ENCODE data around the gene ZNF273. TPM values are rescaled to one million over a fixed set of nuclear protein-coding genes. Genes with fewer than 3 reads are reported as not detected.
"Not testable (repeated sequence)": the region's sequence is repeated elsewhere in the genome, so short reads cannot be mapped to it uniquely, and the experiment has no call there.

ZNF273 gene
- total RNA-seq, 2 donors from 2014 or later: 15.5 to 20.5 TPM

DNA sequence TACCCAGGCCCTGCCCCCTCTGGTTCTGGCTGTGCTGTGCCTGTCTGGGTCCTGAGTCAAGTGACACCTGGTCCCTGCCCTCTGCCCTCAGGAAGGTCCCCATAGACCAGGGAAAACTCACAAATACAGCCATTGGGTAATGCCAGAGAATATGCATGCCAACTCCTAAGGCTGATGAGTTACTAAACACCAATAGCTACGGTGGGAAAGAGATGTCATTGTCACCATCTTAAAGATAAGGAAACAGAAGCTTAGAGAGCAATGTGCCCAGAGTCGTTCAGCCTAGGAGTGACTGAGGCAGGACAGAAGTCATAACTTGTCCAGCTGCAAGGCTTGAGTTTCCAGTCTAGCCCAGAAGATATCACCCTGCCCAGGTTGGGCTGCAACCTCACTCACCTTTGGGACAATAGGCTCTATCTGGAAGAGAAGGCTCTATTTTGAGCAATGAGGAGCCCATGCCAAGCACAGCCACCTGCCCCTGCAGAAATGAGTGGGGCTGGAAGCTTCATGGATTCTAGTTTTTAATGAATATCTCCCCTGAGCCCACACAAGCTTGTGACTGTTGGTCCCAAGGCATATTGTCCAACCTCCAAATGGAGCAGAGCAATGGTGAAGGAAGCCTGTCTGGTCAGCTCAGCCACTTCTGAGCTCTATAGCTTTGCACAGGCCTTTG, 42.6 kb downstream of the ZNF273 start:
- Mint-ChIP-seq H3K36me3 (ENCODE audit: low read depth) (no peaks in the 10 kb centered on the region), H3K4me3 (no peak overlapping the region), H3K27me3 (ENCODE audit: insufficient read depth) (peaks cover 49% of the 10 kb centered on the region), H3K4me1 (no peaks in the 10 kb centered on the region), H3K27ac (no peak overlapping the region), H3K9me3 (peaks cover 4% of the 10 kb centered on the region)
- Histone ChIP-seq H3K9me3 (ENCODE audit: control insufficient read depth, low read length) (no peaks in the 10 kb centered on the region), H3K27ac (ENCODE audit: low read depth, low read length) (no peak overlapping the region), H3K4me3 (ENCODE audit: low read length) (no peak overlapping the region), H3K27me3 (ENCODE audit: control insufficient read depth, insufficient read depth, low read length, poor library complexity, severe bottlenecking) (peaks cover 22% of the 10 kb centered on the region), H3K9ac (ENCODE audit: extremely low read depth, low read length, poor library complexity, severe bottlenecking) (no peak overlapping the region), H3K4me1 (ENCODE audit: control insufficient read depth, insufficient read depth, low read length) (no peaks in the 10 kb centered on the region), H3K36me3 (ENCODE audit: control insufficient read depth, insufficient read depth, low read length) (no peaks in the 10 kb centered on the region)
- TF ChIP-seq, protein P1, sequence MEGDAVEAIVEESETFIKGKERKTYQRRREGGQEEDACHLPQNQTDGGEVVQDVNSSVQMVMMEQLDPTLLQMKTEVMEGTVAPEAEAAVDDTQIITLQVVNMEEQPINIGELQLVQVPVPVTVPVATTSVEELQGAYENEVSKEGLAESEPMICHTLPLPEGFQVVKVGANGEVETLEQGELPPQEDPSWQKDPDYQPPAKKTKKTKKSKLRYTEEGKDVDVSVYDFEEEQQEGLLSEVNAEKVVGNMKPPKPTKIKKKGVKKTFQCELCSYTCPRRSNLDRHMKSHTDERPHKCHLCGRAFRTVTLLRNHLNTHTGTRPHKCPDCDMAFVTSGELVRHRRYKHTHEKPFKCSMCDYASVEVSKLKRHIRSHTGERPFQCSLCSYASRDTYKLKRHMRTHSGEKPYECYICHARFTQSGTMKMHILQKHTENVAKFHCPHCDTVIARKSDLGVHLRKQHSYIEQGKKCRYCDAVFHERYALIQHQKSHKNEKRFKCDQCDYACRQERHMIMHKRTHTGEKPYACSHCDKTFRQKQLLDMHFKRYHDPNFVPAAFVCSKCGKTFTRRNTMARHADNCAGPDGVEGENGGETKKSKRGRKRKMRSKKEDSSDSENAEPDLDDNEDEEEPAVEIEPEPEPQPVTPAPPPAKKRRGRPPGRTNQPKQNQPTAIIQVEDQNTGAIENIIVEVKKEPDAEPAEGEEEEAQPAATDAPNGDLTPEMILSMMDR (conservative IDR thresholded peaks at IDR 0.05): no peak
- no peak for DNase-seq
- WGBS, 2 experiments (ENCODE audit: insufficient coverage in 1 of 2, insufficient read length in 1 of 2): 75 to 82% methylated on average over 2 of the region's 2 CpGs

DNA sequence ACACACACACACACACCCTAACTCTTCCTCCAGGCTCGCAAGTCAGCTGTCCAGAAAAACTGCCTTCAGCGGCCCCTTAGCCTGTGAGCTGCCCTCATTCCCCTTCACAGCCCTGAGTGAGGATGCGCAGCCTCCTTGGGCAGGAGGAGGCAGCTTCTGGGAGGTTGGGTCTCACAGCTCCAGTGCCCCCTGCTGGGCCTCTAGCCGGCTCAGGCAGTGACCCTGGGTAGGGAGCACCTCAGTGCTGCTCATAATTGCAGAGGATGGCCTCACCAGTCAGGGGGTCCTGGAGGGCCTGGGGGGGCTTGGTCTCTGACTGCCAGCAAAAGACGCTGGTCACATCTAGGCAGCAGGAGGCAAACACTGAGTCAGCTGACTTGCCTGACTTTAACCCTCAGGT, 43.7 kb downstream of the ZNF273 start:
- WGBS, 2 experiments (ENCODE audit: insufficient coverage in 1 of 2, insufficient read length in 1 of 2): 25 to 53% methylated on average over 2 to 5 of the region's 5 CpGs
- peak; percentile 74 for DNase-seq
- H3K9me3 ChIP-seq (ENCODE audit: control insufficient read depth, low read length): no peaks in the 10 kb centered on the region
- no peaks in the 10 kb centered on the region for H3K4me1 ChIP-seq (ENCODE audit: control insufficient read depth, insufficient read depth, low read length)
- no peaks in the 10 kb centered on the region for H3K36me3 Mint-ChIP-seq (ENCODE audit: low read depth)
- H3K27ac Mint-ChIP-seq: no peak overlapping the region
- no peak overlapping the region for H3K27ac ChIP-seq (ENCODE audit: low read depth, low read length)
- no peaks in the 10 kb centered on the region for H3K4me1 Mint-ChIP-seq
- TF ChIP-seq, protein P1 (conservative IDR thresholded peaks at IDR 0.05): peak; percentile 36
- no peak overlapping the region for H3K9ac ChIP-seq (ENCODE audit: extremely low read depth, low read length, poor library complexity, severe bottlenecking)
- H3K9me3 Mint-ChIP-seq: peaks cover 4% of the 10 kb centered on the region
- H3K27me3 Mint-ChIP-seq (ENCODE audit: insufficient read depth): peaks cover 49% of the 10 kb centered on the region
- no peaks in the 10 kb centered on the region for H3K36me3 ChIP-seq (ENCODE audit: control insufficient read depth, insufficient read depth, low read length)
- peak overlapping the region; percentile 49 for H3K4me3 Mint-ChIP-seq
- peaks cover 22% of the 10 kb centered on the region for H3K27me3 ChIP-seq (ENCODE audit: control insufficient read depth, insufficient read depth, low read length, poor library complexity, severe bottlenecking)
- peak overlapping the region; percentile 75 for H3K4me3 ChIP-seq (ENCODE audit: low read length)

DNA sequence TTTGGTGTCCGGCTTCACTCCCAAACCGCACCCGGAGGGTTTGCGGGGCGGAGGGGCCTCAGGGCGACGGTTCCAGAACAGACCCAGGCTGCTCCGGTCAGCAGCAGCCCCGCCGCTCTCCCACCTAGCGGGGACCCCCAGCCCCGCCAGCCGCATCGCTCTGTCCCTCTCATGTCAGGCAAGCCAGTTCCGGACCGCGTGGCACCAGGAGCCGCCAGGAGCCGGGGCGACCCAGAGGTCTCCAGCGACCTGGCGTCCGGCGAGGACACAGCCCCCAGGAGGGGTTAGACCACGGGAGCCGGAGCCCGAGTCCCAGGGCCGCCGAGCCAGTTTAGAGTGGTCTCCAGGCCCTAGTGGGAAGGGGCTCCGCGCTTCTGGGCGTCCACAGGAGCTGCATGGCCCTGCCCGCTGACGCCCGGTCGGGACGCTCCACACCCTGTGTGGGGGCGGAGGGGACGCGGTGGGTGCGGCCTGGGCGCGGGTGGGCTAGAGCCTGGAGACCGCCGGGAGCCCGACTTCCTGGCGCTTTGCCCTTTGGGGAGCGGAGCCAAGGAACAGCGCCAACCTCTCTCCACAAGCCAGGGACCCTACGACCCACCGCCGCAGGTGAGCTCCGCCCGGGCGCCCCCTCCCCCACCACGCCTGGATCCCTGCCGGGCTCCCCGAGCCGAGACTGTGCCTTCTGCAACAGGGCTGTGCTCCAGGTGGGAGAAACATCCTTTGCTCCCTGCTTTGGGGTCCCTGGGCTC, 44.4 kb downstream of the ZNF273 start:
- Histone ChIP-seq H3K4me3 (ENCODE audit: low read length) (peak overlapping the region; percentile 75), H3K4me1 (ENCODE audit: control insufficient read depth, insufficient read depth, low read length) (no peaks in the 10 kb centered on the region), H3K27me3 (ENCODE audit: control insufficient read depth, insufficient read depth, low read length, poor library complexity, severe bottlenecking) (peaks cover 22% of the 10 kb centered on the region), H3K9ac (ENCODE audit: extremely low read depth, low read length, poor library complexity, severe bottlenecking) (no peak overlapping the region), H3K36me3 (ENCODE audit: control insufficient read depth, insufficient read depth, low read length) (no peaks in the 10 kb centered on the region), H3K9me3 (ENCODE audit: control insufficient read depth, low read length) (no peaks in the 10 kb centered on the region), H3K27ac (ENCODE audit: low read depth, low read length) (no peak overlapping the region)
- H3K4me3 Mint-ChIP-seq: peak overlapping the region; percentile 49
- no peak overlapping the region for H3K27ac Mint-ChIP-seq
- TF ChIP-seq, protein P1 (conservative IDR thresholded peaks at IDR 0.05): no peak
- peak; percentile 70 for DNase-seq
- H3K9me3 Mint-ChIP-seq: peaks cover 4% of the 10 kb centered on the region
- H3K4me1 Mint-ChIP-seq: peaks cover 2% of the 10 kb centered on the region
- H3K27me3 Mint-ChIP-seq (ENCODE audit: insufficient read depth): peaks cover 49% of the 10 kb centered on the region
- H3K36me3 Mint-ChIP-seq (ENCODE audit: low read depth): no peaks in the 10 kb centered on the region
- 13 to 16% methylated on average over 28 to 59 of the region's 59 CpGs for WGBS, 2 experiments (ENCODE audit: insufficient coverage in 1 of 2, insufficient read length in 1 of 2)

DNA sequence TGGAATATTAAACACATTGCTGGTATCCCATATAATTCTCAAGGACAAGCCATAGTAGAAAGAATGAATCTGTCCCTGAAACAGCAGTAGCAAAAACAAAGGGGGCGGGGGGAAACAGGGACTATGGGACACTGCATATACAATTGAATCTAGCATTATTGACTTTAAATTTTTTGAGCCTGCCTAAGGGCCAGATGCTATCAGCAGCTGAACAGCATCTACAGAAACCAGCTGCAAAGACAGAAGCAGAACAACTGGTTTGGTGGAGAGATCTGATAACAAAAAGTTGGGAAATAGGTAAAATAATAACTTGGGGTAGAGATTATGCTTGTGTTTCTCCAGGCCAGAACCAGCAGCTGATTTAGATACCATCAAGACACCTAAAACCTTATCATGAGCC, 45.7 kb downstream of the ZNF273 start:
- not testable (repeated sequence) for H3K36me3 Mint-ChIP-seq (ENCODE audit: low read depth); DNase-seq; H3K27ac Mint-ChIP-seq; H3K9me3 Mint-ChIP-seq; H3K4me3 Mint-ChIP-seq; H3K4me3 ChIP-seq (ENCODE audit: low read length); H3K9ac ChIP-seq (ENCODE audit: extremely low read depth, low read length, poor library complexity, severe bottlenecking); H3K9me3 ChIP-seq (ENCODE audit: control insufficient read depth, low read length); H3K4me1 Mint-ChIP-seq; H3K4me1 ChIP-seq (ENCODE audit: control insufficient read depth, insufficient read depth, low read length); H3K36me3 ChIP-seq (ENCODE audit: control insufficient read depth, insufficient read depth, low read length); H3K27ac ChIP-seq (ENCODE audit: low read depth, low read length)
- WGBS, 2 experiments (ENCODE audit: insufficient coverage in 1 of 2, insufficient read length in 1 of 2): 100% methylated on average over 1 of the region's 1 CpG; no CpG with 5 or more reads in 1 of the 2 experiments
- peaks cover 22% of the 10 kb centered on the region for H3K27me3 ChIP-seq (ENCODE audit: control insufficient read depth, insufficient read depth, low read length, poor library complexity, severe bottlenecking)
- H3K27me3 Mint-ChIP-seq (ENCODE audit: insufficient read depth): peaks cover 49% of the 10 kb centered on the region

DNA sequence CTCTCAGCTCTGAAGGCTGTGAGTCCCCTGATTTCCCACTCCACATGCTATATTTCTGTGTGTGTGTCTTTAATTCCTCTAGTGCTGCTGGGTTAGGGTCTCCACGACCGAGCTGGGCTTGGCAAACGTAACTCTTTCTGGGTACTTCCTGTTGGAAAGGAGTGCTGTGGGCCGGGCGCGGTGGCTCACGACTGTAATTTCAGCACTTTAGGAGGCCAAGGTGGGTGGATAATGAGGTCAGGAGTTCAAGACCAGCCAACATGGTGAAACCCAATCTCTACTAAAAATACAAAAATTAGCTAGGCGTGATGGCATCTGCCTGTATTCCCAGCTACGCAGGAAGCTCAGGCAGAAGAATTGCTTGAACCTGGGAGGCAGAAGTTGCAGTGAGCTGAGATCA, 47.6 kb downstream of the ZNF273 start:
- 50 to 80% methylated on average over 2 to 9 of the region's 9 CpGs for WGBS, 2 experiments (ENCODE audit: insufficient coverage in 1 of 2, insufficient read length in 1 of 2)
- H3K27me3 Mint-ChIP-seq (ENCODE audit: insufficient read depth): peaks cover 43% of the 10 kb centered on the region
- H3K9me3 ChIP-seq (ENCODE audit: control insufficient read depth, low read length); H3K36me3 Mint-ChIP-seq (ENCODE audit: low read depth); H3K9ac ChIP-seq (ENCODE audit: extremely low read depth, low read length, poor library complexity, severe bottlenecking); H3K4me1 Mint-ChIP-seq; H3K27ac ChIP-seq (ENCODE audit: low read depth, low read length); DNase-seq; H3K27ac Mint-ChIP-seq; H3K36me3 ChIP-seq (ENCODE audit: control insufficient read depth, insufficient read depth, low read length); H3K4me1 ChIP-seq (ENCODE audit: control insufficient read depth, insufficient read depth, low read length); H3K4me3 ChIP-seq (ENCODE audit: low read length); H3K4me3 Mint-ChIP-seq: not testable (repeated sequence)
- H3K27me3 ChIP-seq (ENCODE audit: control insufficient read depth, insufficient read depth, low read length, poor library complexity, severe bottlenecking): peaks cover 22% of the 10 kb centered on the region
- peaks cover 10% of the 10 kb centered on the region for H3K9me3 Mint-ChIP-seq

All from endodermal cell (in vitro differentiated cells).